Smooth muscle cell (in vitro differentiated cells): Measurements from ENCODE around the gene SOX5. TPM values are rescaled to one million over a fixed set of nuclear protein-coding genes. Genes with fewer than 3 reads are reported as not detected.

Source experiments
- DNase-seq: peaks from one replicate; lab custom pipeline; 2025; ENCODE audit not compliant: unreplicated experiment; lab: John Stamatoyannopoulos, UW
- H2AFZ ChIP-seq: fragments of 200-600 bp; sonication (generic); 2 replicates; pipeline ENCODE4 v1.6.0; 2016; ENCODE audit warnings: antibody characterized with exemption, low read depth, mild to moderate bottlenecking
- H3F3A ChIP-seq: fragments of 200-600 bp; sonication (generic); 2 replicates; pipeline ENCODE4 v1.6.0; 2017; ENCODE audit warnings: antibody characterized with exemption, low read depth
- H3K27ac ChIP-seq: fragments of 200-600 bp; sonication (generic); 2 replicates; pipeline ENCODE4 v1.5.1; 2016; ENCODE audit warnings: low read depth, mild to moderate bottlenecking
- H3K27me3 ChIP-seq: fragments of 200-600 bp; sonication (generic); 2 replicates; pipeline ENCODE4 v1.6.1; 2016; ENCODE audit warnings: low read depth, mild to moderate bottlenecking
- H3K36me3 ChIP-seq: fragments of 200-600 bp; sonication (generic); 2 replicates; pipeline ENCODE4 v1.5.1; 2016; ENCODE audit warnings: low read depth
- H3K4me1 ChIP-seq: fragments of 200-600 bp; sonication (generic); 2 replicates; pipeline ENCODE4 v1.5.1; 2016; ENCODE audit warnings: low read depth
- H3K4me2 ChIP-seq: fragments of 200-600 bp; sonication (generic); 2 replicates; pipeline ENCODE4 v1.6.0; 2016; ENCODE audit warnings: mild to moderate bottlenecking
- H3K4me3 ChIP-seq: fragments of 200-600 bp; sonication (generic); 2 replicates; pipeline ENCODE4 v1.5.1; 2016; ENCODE audit warnings: mild to moderate bottlenecking
- H3K79me2 ChIP-seq: fragments of 200-600 bp; sonication (generic); 2 replicates; pipeline ENCODE4 v1.6.0; 2016; ENCODE audit warnings: low read depth, mild to moderate bottlenecking
- H3K9ac ChIP-seq: fragments of 200-600 bp; sonication (generic); 2 replicates; pipeline ENCODE4 v1.6.0; 2016; ENCODE audit warnings: low read depth
- H3K9me3 ChIP-seq: fragments of 200-600 bp; sonication (generic); replicated peaks from 2 replicates; pipeline ENCODE4 v1.5.1; 2016; ENCODE audit warnings: low read depth
- H4K20me1 ChIP-seq: fragments of 200-600 bp; sonication (generic); 2 replicates; pipeline ENCODE4 v1.6.0; 2016; ENCODE audit warnings: low read depth
- WGBS: methylation state at CpG from one replicate; pipeline ENCODE4 v1.1.7; 2016; ENCODE audit warnings: low lambda C conversion rate; 5-methylcytosine and 5-hydroxymethylcytosine counted together
- polyA plus RNA-seq: library from polyadenylated mRNA; unstranded; fragments of >200 nt; fragmentation: Nextera tagmentation; extraction: Ambion mirVana; gene quantifications from 2 replicates; pipeline ENCODE4 v1.2.1, GENCODE V29; 2016
- total RNA-seq: library from RNA; depleted of rRNA; stranded (reverse); fragments of >200 nt; gene quantifications from 2 replicates; pipeline ENCODE4 v1.2.3, GENCODE V29; 2014
- TF ChIP-seq, protein P1 (sequence below): fragments of 200-600 bp; sonication (generic); IDR thresholded peaks from 2 replicates; pipeline ENCODE4 v1.5.1; 2017; ENCODE audit warnings: borderline replicate concordance, mild to moderate bottlenecking, antibody characterized with exemption; ENCODE audit not compliant: insufficient read depth, poor library complexity, severe bottlenecking

SOX5 gene
- total and polyA plus RNA-seq, 2 experiments from 2014 or later, result 22.3 to 47.8 TPM

GRCh38 chr12:23631786-23632377 is 317.6 kb downstream of the SOX5 start:
- Histone ChIP-seq H3K27ac (no peak overlapping the region), H3K9me3 (no peaks in the 10 kb centered on the region), H3K4me2 (no peak overlapping the region), H3K4me1 (peaks cover 29% of the 10 kb centered on the region), H3K36me3 (no peaks in the 10 kb centered on the region), H3F3A (peaks cover 3% of the 10 kb centered on the region), H3K9ac (no peak overlapping the region), H4K20me1 (no peaks in the 10 kb centered on the region), H2AFZ (no peak overlapping the region), H3K79me2 (no peaks in the 10 kb centered on the region), H3K4me3 (no peak overlapping the region), H3K27me3 (no peaks in the 10 kb centered on the region)
- TF ChIP-seq, protein P1, sequence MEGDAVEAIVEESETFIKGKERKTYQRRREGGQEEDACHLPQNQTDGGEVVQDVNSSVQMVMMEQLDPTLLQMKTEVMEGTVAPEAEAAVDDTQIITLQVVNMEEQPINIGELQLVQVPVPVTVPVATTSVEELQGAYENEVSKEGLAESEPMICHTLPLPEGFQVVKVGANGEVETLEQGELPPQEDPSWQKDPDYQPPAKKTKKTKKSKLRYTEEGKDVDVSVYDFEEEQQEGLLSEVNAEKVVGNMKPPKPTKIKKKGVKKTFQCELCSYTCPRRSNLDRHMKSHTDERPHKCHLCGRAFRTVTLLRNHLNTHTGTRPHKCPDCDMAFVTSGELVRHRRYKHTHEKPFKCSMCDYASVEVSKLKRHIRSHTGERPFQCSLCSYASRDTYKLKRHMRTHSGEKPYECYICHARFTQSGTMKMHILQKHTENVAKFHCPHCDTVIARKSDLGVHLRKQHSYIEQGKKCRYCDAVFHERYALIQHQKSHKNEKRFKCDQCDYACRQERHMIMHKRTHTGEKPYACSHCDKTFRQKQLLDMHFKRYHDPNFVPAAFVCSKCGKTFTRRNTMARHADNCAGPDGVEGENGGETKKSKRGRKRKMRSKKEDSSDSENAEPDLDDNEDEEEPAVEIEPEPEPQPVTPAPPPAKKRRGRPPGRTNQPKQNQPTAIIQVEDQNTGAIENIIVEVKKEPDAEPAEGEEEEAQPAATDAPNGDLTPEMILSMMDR, result no peak
- no peak for DNase-seq
- WGBS, result 82% methylated on average over 4 of the region's 4 CpGs

- Histone ChIP-seq H3K4me3 (no peak overlapping the region), H3K9ac (no peak overlapping the region), H3K4me2 (no peak overlapping the region), H4K20me1 (no peaks in the 10 kb centered on the region), H3K27ac (no peak overlapping the region), H3K4me1 (peaks cover 29% of the 10 kb centered on the region), H3K79me2 (no peaks in the 10 kb centered on the region), H3K36me3 (no peaks in the 10 kb centered on the region), H3K9me3 (no peaks in the 10 kb centered on the region), H3F3A (peaks cover 3% of the 10 kb centered on the region), H2AFZ (no peak overlapping the region), H3K27me3 (no peaks in the 10 kb centered on the region)
- TF ChIP-seq, protein P1, result no peak
- no peak for DNase-seq
Measured at GRCh38 chr12:23630524-23630923, 318.9 kb downstream of the SOX5 start.

DNA sequence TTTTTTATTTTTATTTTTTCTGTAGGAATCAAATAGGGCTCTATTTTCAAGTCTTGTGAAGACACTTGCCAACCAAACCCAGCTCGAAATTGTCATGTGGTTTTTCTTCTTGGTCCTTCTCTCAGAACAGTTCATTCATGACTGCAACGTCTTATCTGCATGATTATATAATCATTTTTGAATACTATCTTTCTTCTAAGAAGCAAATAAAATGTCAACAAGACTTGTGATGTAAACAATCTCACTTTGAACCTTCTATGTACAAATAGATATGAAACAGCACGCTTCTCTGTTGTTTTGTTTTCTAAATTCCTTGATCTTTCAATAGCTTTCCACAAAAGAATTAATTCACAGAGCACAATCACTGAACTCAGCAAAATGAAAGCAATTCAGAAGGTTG is 320.7 kb downstream of the SOX5 start:
- no peaks in the 10 kb centered on the region for H3K79me2 ChIP-seq
- H3K36me3 ChIP-seq, result no peaks in the 10 kb centered on the region
- no peaks in the 10 kb centered on the region for H3K27me3 ChIP-seq
- no peak overlapping the region for H3K4me2 ChIP-seq
- peaks cover 3% of the 10 kb centered on the region for H3F3A ChIP-seq
- H4K20me1 ChIP-seq, result no peaks in the 10 kb centered on the region
- no peak for DNase-seq
- TF ChIP-seq, protein P1, result no peak
- no peak overlapping the region for H3K9ac ChIP-seq
- H3K9me3 ChIP-seq, result no peaks in the 10 kb centered on the region
- peaks cover 29% of the 10 kb centered on the region for H3K4me1 ChIP-seq
- H2AFZ ChIP-seq, result no peak overlapping the region
- H3K4me3 ChIP-seq, result no peak overlapping the region
- WGBS, result 77% methylated on average over 3 of the region's 3 CpGs
- no peak overlapping the region for H3K27ac ChIP-seq

DNA sequence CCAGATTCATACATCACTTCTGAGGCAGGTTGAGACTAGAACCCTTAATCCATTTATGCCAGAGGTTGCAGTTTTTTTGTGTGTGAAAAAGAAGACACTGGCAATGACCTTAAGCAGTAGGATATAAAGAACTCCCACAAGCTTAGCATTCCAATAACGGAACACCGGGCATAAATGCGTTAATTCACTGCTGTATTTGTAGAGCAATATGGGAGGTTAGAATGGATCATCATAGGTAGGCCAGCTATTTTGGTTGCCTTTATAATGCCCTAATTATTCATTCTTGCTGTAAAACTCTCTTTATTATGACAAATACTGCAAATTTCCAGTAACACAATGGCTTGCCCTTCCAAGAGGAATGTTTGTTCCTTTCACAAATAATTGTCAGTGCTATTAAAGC is 322.7 kb downstream of the SOX5 start:
- 98% methylated on average over 3 of the region's 3 CpGs for WGBS
- Histone ChIP-seq H3K9me3 (no peaks in the 10 kb centered on the region), H3K4me1 (peaks cover 22% of the 10 kb centered on the region), H3F3A (peaks cover 3% of the 10 kb centered on the region), H3K79me2 (no peaks in the 10 kb centered on the region), H2AFZ (no peak overlapping the region), H3K36me3 (no peaks in the 10 kb centered on the region), H4K20me1 (no peaks in the 10 kb centered on the region), H3K27ac (no peak overlapping the region), H3K4me3 (no peak overlapping the region), H3K27me3 (no peaks in the 10 kb centered on the region), H3K9ac (no peak overlapping the region), H3K4me2 (no peak overlapping the region)
- DNase-seq, result no peak
- TF ChIP-seq, protein P1, result no peak
